Measurements from ENCODE around the gene SLC35G6.

Gene SLC35G6

DNA sequence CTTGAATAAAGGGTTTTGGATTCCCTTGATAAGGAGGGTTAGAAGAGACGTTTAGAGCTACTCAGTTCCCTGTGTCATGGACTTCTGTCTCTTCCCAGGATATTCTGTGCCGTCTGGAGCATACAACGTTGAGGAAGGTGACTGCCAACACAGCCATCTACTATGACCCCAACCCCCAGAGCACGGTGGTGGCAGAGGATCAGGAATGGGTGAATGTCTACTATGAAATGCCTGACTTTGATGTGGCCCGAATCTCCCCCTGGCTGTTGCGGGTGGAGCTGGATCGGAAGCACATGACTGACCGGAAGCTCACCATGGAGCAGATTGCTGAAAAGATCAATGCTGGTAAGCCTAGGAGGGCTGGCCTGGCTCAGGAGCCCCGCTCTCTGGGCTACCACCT lies 27.6 kb downstream of the SLC35G6 start:
- DNase-seq, result no peak

DNA sequence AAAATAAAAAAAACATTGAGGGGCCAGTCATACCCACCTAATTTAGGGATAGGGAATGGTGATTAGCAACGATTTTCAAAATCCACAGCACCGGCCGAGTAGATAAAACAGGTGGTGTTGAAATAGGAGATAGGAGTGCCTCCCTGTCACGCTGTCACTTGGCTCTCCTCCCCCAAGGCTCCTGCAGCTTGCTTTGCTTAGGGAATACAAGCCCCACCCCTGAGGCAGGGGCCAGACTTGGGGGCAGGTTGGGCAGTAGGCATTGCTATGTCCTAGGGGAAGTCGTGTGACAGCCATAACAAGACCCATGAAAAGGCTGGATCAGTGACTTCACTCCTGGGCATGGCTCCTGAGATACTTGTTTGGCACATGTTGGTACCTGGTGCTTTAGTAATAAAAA lies 28.7 kb downstream of the SLC35G6 start:
- DNase-seq, result no peak

GRCh38 chr17:7511108-7511507 lies 29.9 kb downstream of the SLC35G6 start:
- no peak for DNase-seq

- DNase-seq, result no peak
These were observed 30.9 kb downstream of the SLC35G6 start for GRCh38 chr17:7512105-7512504.

- DNase-seq, result no peak
These were observed 31.7 kb downstream of the SLC35G6 start for GRCh38 chr17:7512824-7513540.

DNA sequence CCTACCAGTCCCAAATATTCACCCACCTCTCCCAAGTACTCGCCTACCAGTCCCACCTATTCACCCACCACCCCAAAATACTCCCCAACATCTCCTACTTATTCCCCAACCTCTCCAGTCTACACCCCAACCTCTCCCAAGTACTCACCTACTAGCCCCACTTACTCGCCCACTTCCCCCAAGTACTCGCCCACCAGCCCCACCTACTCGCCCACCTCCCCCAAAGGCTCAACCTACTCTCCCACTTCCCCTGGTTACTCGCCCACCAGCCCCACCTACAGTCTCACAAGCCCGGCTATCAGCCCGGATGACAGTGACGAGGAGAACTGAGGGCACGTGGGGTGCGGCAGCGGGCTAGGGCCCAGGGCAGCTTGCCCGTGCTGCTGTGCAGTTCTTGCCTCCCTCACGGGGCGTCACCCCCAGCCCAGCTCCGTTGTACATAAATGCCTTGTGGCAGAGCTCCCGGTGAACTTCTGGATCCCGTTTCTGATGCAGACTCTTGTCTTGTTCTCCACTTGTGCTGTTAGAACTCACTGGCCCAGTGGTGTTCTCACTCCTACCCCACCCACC lies 32.7 kb downstream of the SLC35G6 start:
- DNase-seq, result no peak

GRCh38 chr17:7515911-7516610 lies 34.8 kb downstream of the SLC35G6 start:
- DNase-seq, result no peak

DNA sequence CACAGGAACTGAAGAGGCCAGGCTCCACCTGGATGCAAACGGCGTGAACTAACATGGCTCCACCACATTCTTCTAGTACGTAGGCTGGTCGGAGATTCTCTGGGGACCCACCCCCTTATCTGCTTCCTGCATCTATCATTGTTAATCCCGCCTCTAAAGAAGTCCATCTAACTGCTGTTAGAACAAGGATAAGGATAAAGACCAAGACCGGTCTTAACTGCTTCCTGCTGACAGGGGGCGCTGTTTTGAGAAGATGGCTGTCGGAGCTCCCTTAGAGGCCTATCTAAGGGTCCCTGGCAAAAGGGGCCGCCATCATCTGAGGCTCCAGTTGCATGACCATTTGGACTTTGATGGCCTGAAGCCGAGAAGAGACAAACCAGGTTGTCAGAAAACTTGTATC lies 41.8 kb downstream of the SLC35G6 start:
- no peak for DNase-seq

DNA sequence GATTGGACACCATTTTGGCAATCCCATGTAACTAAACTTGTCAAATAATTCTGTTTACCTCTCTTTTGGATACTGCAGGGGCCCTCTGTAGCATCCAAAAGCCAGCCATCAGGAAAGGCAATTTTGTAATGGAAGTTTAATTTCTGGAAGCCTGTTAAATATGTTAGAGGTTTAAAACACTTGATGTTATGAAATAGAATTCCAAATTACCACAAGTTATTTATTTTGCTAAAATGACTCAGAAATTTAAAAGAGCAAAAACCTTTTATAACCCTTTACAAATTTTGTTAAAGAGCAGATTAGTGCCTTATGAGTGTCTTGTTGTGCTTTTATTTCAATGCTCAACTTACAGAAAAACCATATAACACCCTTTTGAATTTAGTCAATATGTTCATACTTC lies 47.6 kb downstream of the SLC35G6 start:
- no peak for DNase-seq

DNA sequence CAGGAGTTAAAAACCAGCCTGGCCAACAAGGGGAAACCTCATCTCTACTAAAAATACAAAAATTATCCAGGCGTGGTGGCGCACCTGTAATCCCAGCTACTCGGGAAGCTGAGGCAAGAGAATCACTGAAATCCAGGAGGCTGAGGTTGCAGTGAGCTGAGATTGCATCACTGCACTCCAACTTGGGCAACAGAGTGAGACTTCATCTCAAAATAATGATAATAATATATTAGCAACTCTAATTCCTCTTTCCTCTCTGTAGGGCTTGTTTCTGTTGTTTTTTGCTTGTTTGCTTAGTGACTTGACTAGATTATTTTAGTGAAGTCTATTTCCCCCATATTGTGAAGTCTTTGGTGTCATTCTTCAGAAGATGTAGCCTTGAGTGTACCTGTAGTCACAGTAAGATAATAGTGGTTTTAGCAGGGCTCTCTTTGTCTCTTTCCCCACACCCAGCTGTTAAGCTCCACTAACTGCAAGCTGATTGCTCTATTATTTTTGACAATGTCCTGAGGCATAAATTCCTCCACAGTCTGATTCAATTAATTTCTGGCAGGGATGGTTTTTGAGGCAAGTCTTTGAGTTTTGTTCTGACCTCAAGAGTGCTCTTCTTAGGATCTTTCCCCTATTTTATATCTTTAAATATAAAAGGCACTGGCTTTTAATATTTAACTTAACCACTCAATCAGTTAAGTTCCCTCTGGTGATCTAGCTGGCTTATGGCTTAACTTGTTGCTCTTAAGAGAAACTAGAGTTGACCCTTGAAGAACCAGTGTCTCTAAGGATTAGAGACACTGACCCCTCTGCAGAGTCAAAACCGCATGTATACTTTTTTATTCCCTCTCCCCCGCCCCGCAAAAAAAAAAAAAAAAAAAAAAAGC lies 49.0 kb downstream of the SLC35G6 start:
- no peak for DNase-seq
